Neural cell (in vitro differentiated cells): ENCODE measurements around the gene GADL1. TPM values are rescaled to one million over a fixed set of nuclear protein-coding genes. Genes with fewer than 3 reads are reported as not detected.

Experiments
- H2AFZ ChIP-seq: fragments of 200-600, 300-800 bp; sonication (generic), shearing (Covaris generic); 2 replicates; pipeline ENCODE4 v1.6.0; 2014; ENCODE audit warnings: low read depth, mild to moderate bottlenecking, antibody characterized with exemption, low read length, moderate library complexity
- H3F3A ChIP-seq: fragments of 200-600 bp; shearing (Covaris generic); 2 replicates; pipeline ENCODE4 v1.6.1; 2016; ENCODE audit warnings: mild to moderate bottlenecking, moderate library complexity, mixed read lengths, antibody characterized with exemption, low read length; ENCODE audit not compliant: insufficient read depth, poor library complexity, severe bottlenecking
- H3K27ac ChIP-seq: fragments of 200-600, 300-800 bp; sonication (generic), shearing (Covaris generic); 2 replicates; pipeline ENCODE4 v1.5.1; 2014; ENCODE audit warnings: mild to moderate bottlenecking, low read length, moderate library complexity
- H3K27me3 ChIP-seq: fragments of 300-800, 200-600 bp; sonication (generic), shearing (Covaris generic); 2 replicates; pipeline ENCODE4 v1.6.0; 2014; ENCODE audit warnings: mild to moderate bottlenecking, low read depth, low read length, moderate library complexity; ENCODE audit not compliant: insufficient read depth
- H3K36me3 ChIP-seq: fragments of 300-800, 200-600 bp; sonication (generic), shearing (Covaris generic); 2 replicates; pipeline ENCODE4 v1.5.1; 2014; ENCODE audit warnings: mild to moderate bottlenecking, antibody characterized with exemption, low read length, moderate library complexity; ENCODE audit not compliant: insufficient read depth
- H3K4me2 ChIP-seq: fragments of 300-800, 200-600 bp; sonication (generic), shearing (Covaris generic); 2 replicates; pipeline ENCODE4 v1.6.0; 2014; ENCODE audit warnings: mild to moderate bottlenecking, low read length
- H3K4me3 ChIP-seq: fragments of 300-800, 200-600 bp; sonication (generic), shearing (Covaris generic); 2 replicates; pipeline ENCODE4 v1.5.1; 2014; ENCODE audit warnings: mild to moderate bottlenecking, low read length, moderate library complexity
- H3K79me2 ChIP-seq: fragments of 200-600 bp; shearing (Covaris generic); replicated peaks from 2 replicates; pipeline ENCODE4 v1.6.0; 2014; ENCODE audit warnings: mild to moderate bottlenecking, low read length, moderate library complexity; ENCODE audit not compliant: insufficient read depth
- H3K9ac ChIP-seq: fragments of 300-800, 200-600 bp; sonication (generic), shearing (Covaris generic); 2 replicates; pipeline ENCODE4 v1.6.1; 2016; ENCODE audit warnings: mild to moderate bottlenecking, low read length, mixed read lengths
- H3K9me2 ChIP-seq: fragments of 200-600 bp; shearing (Covaris generic); 2 replicates; pipeline ENCODE4 v1.6.1; 2016; ENCODE audit warnings: mild to moderate bottlenecking, low read length, mixed read lengths; ENCODE audit not compliant: insufficient read depth
- H3K9me3 ChIP-seq: fragments of 200-600, 300-800 bp; sonication (generic), shearing (Covaris generic); 2 replicates; pipeline ENCODE4 v1.6.1; 2016; ENCODE audit warnings: mild to moderate bottlenecking, mixed run types, low read length, moderate library complexity, mixed read lengths
- H4K20me1 ChIP-seq: fragments of 200-600 bp; shearing (Covaris generic); 2 replicates; pipeline ENCODE4 v1.6.1; 2016; ENCODE audit warnings: mild to moderate bottlenecking, mixed run types; ENCODE audit not compliant: insufficient read depth
- EP300 ChIP-seq: fragments of 450-650 bp; conservative IDR thresholded peaks from 2 replicates; pipeline ENCODE4 v1.6.1; 2014; ENCODE audit warnings: antibody characterized with exemption, mild to moderate bottlenecking, moderate library complexity; ENCODE audit not compliant: poor library complexity, severe bottlenecking
- EZH2 ChIP-seq: fragments of 200-600, 300-800 bp; shearing (Covaris generic), sonication (generic); IDR thresholded peaks from 2 replicates; pipeline ENCODE4 v1.6.1; 2014; ENCODE audit warnings: antibody characterized with exemption, low read length, borderline replicate concordance, mild to moderate bottlenecking; ENCODE audit not compliant: insufficient read depth, poor library complexity, severe bottlenecking
- MXI1 ChIP-seq: fragments of 450-650 bp; conservative IDR thresholded peaks from 2 replicates; pipeline ENCODE4 v1.6.1; 2014; ENCODE audit warnings: antibody characterized with exemption, mild to moderate bottlenecking; ENCODE audit not compliant: poor library complexity, severe bottlenecking
- POLR2AphosphoS5 ChIP-seq: IDR thresholded peaks from 2 replicates; pipeline ENCODE4 v1.6.1; 2012
- RAD21 ChIP-seq: fragments of 450-650 bp; conservative IDR thresholded peaks from 2 replicates; pipeline ENCODE4 v1.6.1; 2014; ENCODE audit warnings: antibody characterized with exemption, mild to moderate bottlenecking, moderate library complexity
- REST ChIP-seq: IDR thresholded peaks from 2 replicates; pipeline ENCODE4 v1.6.1; 2012; ENCODE audit warnings: borderline replicate concordance
- SMC3 ChIP-seq: fragments of 450-650 bp; conservative IDR thresholded peaks from 2 replicates; pipeline ENCODE4 v1.6.1; 2014; ENCODE audit warnings: antibody characterized with exemption, mild to moderate bottlenecking, moderate library complexity; ENCODE audit not compliant: poor library complexity
- TAF1 ChIP-seq: IDR thresholded peaks from 2 replicates; pipeline ENCODE4 v1.6.1; 2012; ENCODE audit warnings: low read depth
- polyA plus RNA-seq: library from polyadenylated mRNA; depleted of rRNA; stranded (reverse); fragments of >200 nt; gene quantifications from 2 replicates; pipeline ENCODE4 v1.2.3, GENCODE V29; 2014
- TF ChIP-seq, protein P1 (sequence below): fragments of 450-650 bp; IDR thresholded peaks from 2 replicates; pipeline ENCODE4 v1.5.1; 2014; ENCODE audit warnings: antibody characterized with exemption, mild to moderate bottlenecking, moderate library complexity; ENCODE audit not compliant: poor library complexity, severe bottlenecking

GADL1 gene
- polyA plus RNA-seq, 1 donor from 2014 or later, result not detected

- no peak overlapping the region for H2AFZ ChIP-seq
- no peak overlapping the region for H3K9ac ChIP-seq
- no peaks in the 10 kb centered on the region for H3K9me3 ChIP-seq
- no peaks in the 10 kb centered on the region for H3K27me3 ChIP-seq
- no peaks in the 10 kb centered on the region for H3F3A ChIP-seq
- no peak overlapping the region for H3K27ac ChIP-seq
- no peaks in the 10 kb centered on the region for H3K36me3 ChIP-seq
- H4K20me1 ChIP-seq, result no peaks in the 10 kb centered on the region
- H3K9me2 ChIP-seq, result no peaks in the 10 kb centered on the region
- no peaks in the 10 kb centered on the region for H3K79me2 ChIP-seq
- no peak overlapping the region for H3K4me2 ChIP-seq
- TF ChIP-seq TAF1 (no peak), RAD21 (no peak), SMC3 (no peak), EP300 (no peak), POLR2AphosphoS5 (no peak), MXI1 (no peak)
- TF ChIP-seq, protein P1, sequence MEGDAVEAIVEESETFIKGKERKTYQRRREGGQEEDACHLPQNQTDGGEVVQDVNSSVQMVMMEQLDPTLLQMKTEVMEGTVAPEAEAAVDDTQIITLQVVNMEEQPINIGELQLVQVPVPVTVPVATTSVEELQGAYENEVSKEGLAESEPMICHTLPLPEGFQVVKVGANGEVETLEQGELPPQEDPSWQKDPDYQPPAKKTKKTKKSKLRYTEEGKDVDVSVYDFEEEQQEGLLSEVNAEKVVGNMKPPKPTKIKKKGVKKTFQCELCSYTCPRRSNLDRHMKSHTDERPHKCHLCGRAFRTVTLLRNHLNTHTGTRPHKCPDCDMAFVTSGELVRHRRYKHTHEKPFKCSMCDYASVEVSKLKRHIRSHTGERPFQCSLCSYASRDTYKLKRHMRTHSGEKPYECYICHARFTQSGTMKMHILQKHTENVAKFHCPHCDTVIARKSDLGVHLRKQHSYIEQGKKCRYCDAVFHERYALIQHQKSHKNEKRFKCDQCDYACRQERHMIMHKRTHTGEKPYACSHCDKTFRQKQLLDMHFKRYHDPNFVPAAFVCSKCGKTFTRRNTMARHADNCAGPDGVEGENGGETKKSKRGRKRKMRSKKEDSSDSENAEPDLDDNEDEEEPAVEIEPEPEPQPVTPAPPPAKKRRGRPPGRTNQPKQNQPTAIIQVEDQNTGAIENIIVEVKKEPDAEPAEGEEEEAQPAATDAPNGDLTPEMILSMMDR, result no peak
- H3K4me3 ChIP-seq, result no peak overlapping the region
These were observed 119.4 kb downstream of the GADL1 start for GRCh38 chr3:30775040-30775439.

GRCh38 chr3:30774062-30774461, 120.4 kb downstream of the GADL1 start:
- Histone ChIP-seq H4K20me1 (no peaks in the 10 kb centered on the region), H2AFZ (no peak overlapping the region), H3K9me3 (no peaks in the 10 kb centered on the region), H3K9me2 (no peaks in the 10 kb centered on the region), H3K4me3 (no peak overlapping the region), H3K4me2 (no peak overlapping the region), H3K36me3 (no peaks in the 10 kb centered on the region), H3F3A (no peaks in the 10 kb centered on the region), H3K9ac (no peak overlapping the region), H3K79me2 (no peaks in the 10 kb centered on the region), H3K27me3 (no peaks in the 10 kb centered on the region), H3K27ac (no peak overlapping the region)
- TF ChIP-seq RAD21, result no peak

DNA sequence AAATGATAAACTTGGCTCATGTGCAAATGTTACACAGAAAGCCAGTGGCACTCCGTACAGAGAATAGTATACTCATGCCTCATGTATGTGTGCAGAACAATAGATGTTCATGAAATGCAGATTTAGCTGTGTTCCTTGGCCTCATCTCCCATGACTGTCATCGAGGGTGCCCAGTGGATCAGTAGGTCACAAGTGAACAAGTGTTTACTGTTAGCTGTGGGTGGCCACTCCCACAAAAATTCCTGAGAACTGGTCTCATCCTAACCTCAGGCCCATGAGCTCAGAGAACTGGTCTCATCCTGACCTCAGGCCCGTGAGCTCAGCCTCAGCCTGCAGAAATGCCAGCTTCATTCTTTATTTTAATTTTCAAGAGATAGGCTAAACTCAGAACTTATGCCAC, 124.1 kb downstream of the GADL1 start:
- Histone ChIP-seq H3F3A (no peaks in the 10 kb centered on the region), H3K9me3 (no peaks in the 10 kb centered on the region), H3K9ac (no peak overlapping the region), H2AFZ (no peak overlapping the region), H3K4me3 (no peak overlapping the region), H3K79me2 (no peaks in the 10 kb centered on the region), H3K36me3 (no peaks in the 10 kb centered on the region), H3K27ac (no peak overlapping the region), H3K27me3 (no peaks in the 10 kb centered on the region), H4K20me1 (no peaks in the 10 kb centered on the region), H3K9me2 (no peaks in the 10 kb centered on the region), H3K4me2 (no peak overlapping the region)
- TF ChIP-seq POLR2AphosphoS5 (no peak), SMC3 (no peak), EZH2 (no peak), TAF1 (no peak), EP300 (no peak), MXI1 (no peak), RAD21 (no peak), REST (no peak)
- TF ChIP-seq, protein P1, result no peak
